Measurements from ENCODE around the gene MARCHF11. TPM values are rescaled to one million over a fixed set of nuclear protein-coding genes. Genes with fewer than 3 reads are reported as not detected.

Gene MARCHF11, protein sequence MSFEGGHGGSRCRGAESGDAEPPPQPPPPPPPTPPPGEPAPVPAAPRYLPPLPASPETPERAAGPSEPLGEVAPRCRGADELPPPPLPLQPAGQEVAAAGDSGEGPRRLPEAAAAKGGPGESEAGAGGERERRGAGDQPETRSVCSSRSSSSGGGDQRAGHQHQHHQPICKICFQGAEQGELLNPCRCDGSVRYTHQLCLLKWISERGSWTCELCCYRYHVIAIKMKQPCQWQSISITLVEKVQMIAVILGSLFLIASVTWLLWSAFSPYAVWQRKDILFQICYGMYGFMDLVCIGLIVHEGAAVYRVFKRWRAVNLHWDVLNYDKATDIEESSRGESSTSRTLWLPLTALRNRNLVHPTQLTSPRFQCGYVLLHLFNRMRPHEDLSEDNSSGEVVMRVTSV
- not detected in 2 replicates for total RNA-seq

DNA sequence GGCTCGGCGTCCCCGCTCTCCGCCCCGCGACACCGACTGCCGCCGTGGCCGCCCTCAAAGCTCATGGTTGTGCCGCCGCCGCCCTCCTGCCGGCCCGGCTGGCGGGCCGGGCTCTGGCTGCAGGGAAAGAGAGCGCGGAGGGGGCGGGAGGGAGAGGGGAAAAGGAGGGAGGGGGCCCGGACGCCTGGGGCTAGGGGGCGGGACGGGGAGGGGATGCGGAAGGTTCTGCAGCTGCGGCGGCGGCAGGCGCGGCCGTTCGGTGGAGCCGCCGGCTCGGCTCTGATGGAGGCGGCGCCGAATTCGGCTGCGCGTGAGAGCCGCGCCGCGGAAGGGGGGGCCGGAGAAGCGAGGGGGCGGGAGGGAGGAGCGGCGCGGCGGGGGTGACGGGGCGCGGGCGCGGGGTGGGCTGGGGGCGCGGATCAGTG, at the start of gene MARCHF11:
TSS of gene MARCHF11 (minus strand) at position 281 of the 425 bp plus-strand sequence. CDS start at position 65, 216 bp downstream.

Small RNA genes within 50 kb of the gene (small RNA-seq; reads per million reads assigned to genes)
- gene RNA5SP178: not detected
